Esophagus squamous epithelium (tissue), 5 donors: ENCODE measurements around the gene SPDYA. TPM values are rescaled to one million over a fixed set of nuclear protein-coding genes. Genes with fewer than 3 reads are reported as not detected.
A peak's percentile ranks its signal among the peaks of the same experiment; 100 is the strongest.

Experiments used
- DNase-seq: peaks from one replicate; lab custom pipeline; 2025; lab: John Stamatoyannopoulos, UW
- H3K27ac ChIP-seq, 4 donors: fragments of 200-600 bp; sonication (generic); one replicate each; pipeline ENCODE4 v1.5.1; 2016 to 2019; ENCODE audit warnings: mild to moderate bottlenecking in 1 of 4
- H3K27me3 ChIP-seq, 4 donors: fragments of 200-600 bp; sonication (generic); 1 replicate in 3 of 4; 2 replicates in 1 of 4; pipeline versions ENCODE4 v1.5.1 to v1.6.0; 2017 to 2021; ENCODE audit warnings: antibody characterized with exemption in 1 of 4
- H3K36me3 ChIP-seq, 3 donors: fragments of 200-600 bp; sonication (generic); one replicate each; pipeline ENCODE4 v1.5.1; 2016 to 2019
- H3K4me1 ChIP-seq, 3 donors: fragments of 200-600 bp; sonication (generic); one replicate each; pipeline ENCODE4 v1.5.1; 2017 to 2019
- H3K4me3 ChIP-seq, 4 donors: fragments of 200-600 bp; sonication (generic); 1 replicate in 3 of 4; 2 replicates in 1 of 4; pipeline ENCODE4 v1.5.1; 2016 to 2019; ENCODE audit warnings: mild to moderate bottlenecking in 2 of 4, moderate library complexity in 1 of 4
- H3K9me3 ChIP-seq, 3 donors: fragments of 200-600 bp; sonication (generic); one replicate each; pipeline ENCODE4 v1.5.1; 2016 to 2019
- CTCF ChIP-seq, 6 experiments: fragments of 450-650 bp in 4 of 6; fragments of 200-600 bp in 2 of 6; sonication (generic) in 2 of 6; IDR thresholded peaks; one replicate each; pipeline ENCODE4 v1.5.1; 2016 to 2019; ENCODE audit warnings: antibody characterized with exemption in 6 of 6, mild to moderate bottlenecking in 4 of 6, moderate library complexity in 4 of 6
- POLR2A ChIP-seq, 4 donors: fragments of 450-650 bp; IDR thresholded peaks; one replicate each; pipeline ENCODE4 v1.6.1; 2017; ENCODE audit warnings: antibody characterized with exemption in 4 of 4, mild to moderate bottlenecking in 4 of 4, moderate library complexity in 3 of 4
- WGBS, 2 donors: methylation state at CpG; one replicate each; pipeline ENCODE4 v1.1.5; 2018; 5-methylcytosine and 5-hydroxymethylcytosine counted together
- intact Hi-C: fragments of 100-400 bp; cut with DNase I; formaldehyde crosslinking; loops from one replicate; pipeline ENCODE4 v1.15.0; 2022
- total RNA-seq, 4 donors: library from RNA; depleted of rRNA; stranded (reverse); fragments of >200 nt; gene quantifications; one replicate each; pipeline ENCODE4 v1.1.0, GENCODE V29; 2016
- donor health status: DM: yes; HTN: yes; CAD: no.

The SPDYA gene
- total RNA-seq, 4 donors from 2014 or later = 0.97 to 1.7 (median 1.4) TPM; not detected in 1

GRCh38 chr2:28855977-28856376, 45.3 kb downstream of the SPDYA start:
- no peaks in the 10 kb centered on the region for H3K4me1 ChIP-seq
- intact Hi-C loops = no loop called here
- H3K36me3 ChIP-seq = peaks cover 0 to 49% (median 0%) of the 10 kb centered on the region in 3 donors

GRCh38 chr2:28868611-28869010, 58.0 kb downstream of the SPDYA start:
- 72 to 82% methylated on average over 12 of the region's 12 CpGs for WGBS, 2 donors
- H3K27me3 ChIP-seq = no peaks in the 10 kb centered on the region
- H3K27ac ChIP-seq = no peak overlapping the region
- no peak for DNase-seq
- intact Hi-C loops = no loop called here
- peak overlapping the region in 2 of 4 donors; percentile 80 to 90 for H3K4me3 ChIP-seq
- peaks cover 0 to 27% (median 0%) of the 10 kb centered on the region in 3 donors for H3K36me3 ChIP-seq
- peaks cover 12 to 59% (median 17%) of the 10 kb centered on the region in 3 donors for H3K4me1 ChIP-seq
- H3K9me3 ChIP-seq = no peaks in the 10 kb centered on the region
- TF ChIP-seq POLR2A (IDR thresholded peaks at IDR 0.05) (no peak), CTCF (IDR thresholded peaks at IDR 0.05) (no peak)

More at GRCh38 chr2:28855977-28856376, 45.3 kb downstream of the SPDYA start:
- H3K4me3 ChIP-seq = no peak overlapping the region
- TF ChIP-seq POLR2A (IDR thresholded peaks at IDR 0.05) (no peak), CTCF (IDR thresholded peaks at IDR 0.05) (no peak)
- H3K27ac ChIP-seq = no peak overlapping the region
- DNase-seq = no peak
- H3K27me3 ChIP-seq = no peaks in the 10 kb centered on the region
- H3K9me3 ChIP-seq = no peaks in the 10 kb centered on the region

GRCh38 chr2:28869494-28870145, 59.0 kb downstream of the SPDYA start:
- intact Hi-C loops = no loop called here
- no peak for DNase-seq
- Histone ChIP-seq H3K4me3 (peak overlapping the region; percentile 80 to 90 (median 82)), H3K27ac (peak overlapping the region; percentile 77 to 91 (median 86)), H3K27me3 (no peaks in the 10 kb centered on the region), H3K36me3 (peaks cover 0 to 17% (median 0%) of the 10 kb centered on the region in 3 donors), H3K9me3 (no peaks in the 10 kb centered on the region), H3K4me1 (peaks cover 12 to 58% (median 17%) of the 10 kb centered on the region in 3 donors)
- WGBS, 2 donors = 1 to 4% methylated on average over 7 to 22 of the region's 29 CpGs
- TF ChIP-seq POLR2A (IDR thresholded peaks at IDR 0.05) (no peak), CTCF (IDR thresholded peaks at IDR 0.05) (no peak)

- Histone ChIP-seq H3K4me3 (peak within 1 kb of the TSS; percentile 80 to 90 (median 82)), H3K4me1 (peaks cover 12 to 51% (median 17%) of the 10 kb centered on the region in 3 donors), H3K36me3 (peaks cover 0 to 10% (median 0%) of the 10 kb centered on the region in 3 donors), H3K9me3 (no peaks in the 10 kb centered on the region), H3K27ac (peak within 1 kb of the TSS; percentile 77 to 91 (median 86)), H3K27me3 (no peaks in the 10 kb centered on the region)
- peak in 3 of 4 donors; percentile 33 to 73 (median 60) for TF ChIP-seq POLR2A (IDR thresholded peaks at IDR 0.05)
- TF ChIP-seq CTCF (IDR thresholded peaks at IDR 0.05) = peak in 2 of 6 experiments; percentile 7 to 50
- DNase-seq = peak; percentile 85
- WGBS, 2 donors = 0% methylated on average over 25 to 26 of the region's 57 CpGs
- intact Hi-C loops = no loop called here
These were observed 59.7 kb downstream of the SPDYA start, which contains the start of gene TRMT61B for GRCh38 chr2:28870146-28870891. TRMT61B (minus strand) TSS chr2:28870309; CDS start chr2:28870277, 32 bp downstream.

- TF ChIP-seq POLR2A (IDR thresholded peaks at IDR 0.05) (no peak), CTCF (IDR thresholded peaks at IDR 0.05) (no peak)
- H3K9me3 ChIP-seq = no peaks in the 10 kb centered on the region
- H3K4me1 ChIP-seq = peaks cover 12 to 38% (median 17%) of the 10 kb centered on the region in 3 donors
- H3K4me3 ChIP-seq = no peak overlapping the region
- H3K27ac ChIP-seq = no peak overlapping the region
- intact Hi-C loops = no loop called here
- WGBS, 2 donors = 85 to 89% methylated on average over 3 of the region's 3 CpGs
- H3K27me3 ChIP-seq = peaks cover 0 to 11% (median 0%) of the 10 kb centered on the region in 4 donors
- H3K36me3 ChIP-seq = peaks cover 0 to 6% (median 0%) of the 10 kb centered on the region in 3 donors
- no peak for DNase-seq
These were observed 61.0 kb downstream of the SPDYA start for GRCh38 chr2:28871620-28872019.
